Cardiac ventricle fibroblast (primary cell): ENCODE measurements around the gene ARL2. TPM values are rescaled to one million over a fixed set of nuclear protein-coding genes. Genes with fewer than 3 reads are reported as not detected.

Experiments
- total RNA-seq: library from RNA; depleted of rRNA; stranded (reverse); fragments of >200 nt; gene quantifications from 2 replicates; pipeline ENCODE4 v1.2.3, GENCODE V29; 2015

Gene ARL2
- 128 and 130 TPM in 2 replicates for total RNA-seq

DNA sequence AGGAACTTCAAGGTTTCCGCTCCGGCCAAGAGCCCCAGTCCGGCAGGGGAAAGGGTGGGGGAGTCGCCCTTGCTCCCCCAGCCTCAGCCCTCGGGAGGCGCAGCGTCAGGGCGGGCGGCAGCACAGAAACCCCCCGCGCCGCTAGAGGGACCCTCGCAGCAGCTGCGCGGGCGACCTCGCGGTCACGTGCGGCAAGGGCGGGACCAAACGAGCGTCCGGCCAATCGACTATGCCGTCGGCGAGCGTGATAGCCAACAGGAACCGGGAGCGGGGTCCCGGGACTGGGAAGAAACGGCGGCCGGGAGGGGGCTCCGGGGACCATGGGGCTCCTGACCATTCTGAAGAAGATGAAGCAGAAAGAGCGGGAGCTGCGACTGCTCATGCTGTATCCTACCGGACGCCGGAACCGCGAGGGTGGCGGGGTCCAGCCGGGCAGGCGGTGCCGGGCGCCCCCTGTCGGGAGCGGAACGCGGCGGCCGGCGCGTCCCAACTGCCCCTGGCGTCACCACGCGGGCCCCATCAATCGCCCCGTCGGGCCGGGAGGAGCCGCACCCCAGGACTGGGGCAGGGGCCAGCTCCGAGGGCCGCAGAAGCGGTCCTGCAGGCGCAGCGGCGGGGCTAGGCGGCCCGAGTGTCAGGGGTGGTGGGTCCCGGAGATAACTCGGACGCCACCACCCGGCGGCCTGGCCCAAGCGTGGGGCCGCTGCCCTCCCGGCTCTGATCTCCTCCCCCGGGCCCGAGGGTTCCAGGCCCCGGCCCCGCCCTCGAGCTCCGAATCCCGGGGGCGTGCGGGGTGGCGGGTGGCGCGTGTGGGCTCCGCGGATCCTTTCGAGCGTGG lies at the start of gene ARL2:
ARL2 (plus strand) TSS at position 273 of the 838 bp plus-strand sequence; CDS start at position 321, 48 bp downstream.

GRCh38 chr11:64971421-64972233 lies 42.3 kb upstream of the ARL2 start, which contains the start of gene MAJIN:
Gene MAJIN, minus strand, starts transcription at chr11:64972108. Its CDS starts 12,703 bp downstream, at chr11:64959405.

GRCh38 chr11:64996710-64997380 lies 17.1 kb upstream of the ARL2 start, which contains the start of gene BATF2:
Gene BATF2, minus strand, starts transcription at chr11:64996971. Its CDS starts 57 bp downstream, at chr11:64996914.

DNA sequence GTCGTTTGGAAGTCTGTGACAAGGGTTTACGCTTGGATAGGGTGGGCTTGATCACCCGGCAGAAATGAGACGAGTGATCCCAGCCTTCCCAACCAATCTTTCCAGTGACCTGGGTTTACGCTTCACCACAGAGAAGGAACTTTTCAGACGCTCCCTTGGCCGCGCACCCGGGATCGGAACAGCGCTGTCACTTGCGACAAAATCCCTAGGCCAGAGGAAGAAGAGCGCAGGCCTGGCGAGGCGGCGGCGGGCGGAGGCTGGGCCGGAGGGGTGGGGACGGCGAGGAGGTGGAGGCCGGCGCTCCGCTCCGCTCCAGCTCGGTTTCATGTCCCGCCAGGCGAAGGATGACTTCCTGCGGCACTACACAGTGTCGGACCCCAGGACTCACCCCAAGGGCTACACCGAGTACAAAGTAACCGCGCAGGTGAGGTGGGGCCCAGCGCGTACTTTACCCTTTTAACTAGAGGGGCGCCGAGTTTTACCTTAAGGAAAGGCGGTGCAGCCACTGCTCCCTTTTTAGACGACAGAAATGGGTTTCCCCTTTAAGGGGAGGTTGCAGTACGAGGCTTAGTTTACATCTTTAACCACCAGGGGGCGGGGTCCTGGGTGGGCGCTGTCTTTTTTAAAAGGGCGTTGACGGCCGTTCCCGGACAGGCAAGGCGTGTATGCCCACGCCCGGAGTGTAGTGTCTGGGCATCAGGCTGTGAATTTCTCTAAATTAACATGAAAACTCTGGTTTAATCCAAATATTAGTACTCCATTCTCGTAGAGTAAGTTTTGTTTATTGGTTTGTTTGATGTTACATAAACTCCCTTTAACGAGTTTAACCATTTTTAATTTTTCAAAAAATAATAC lies 13.5 kb downstream of the ARL2 start, which contains the start of gene SNX15:
SNX15 (plus strand) TSS at position 227 of the 855 bp plus-strand sequence; CDS start at position 326, 99 bp downstream.

GRCh38 chr11:65040847-65041622 lies 27.1 kb downstream of the ARL2 start, which contains the start of gene SAC3D1:
Gene SAC3D1, plus strand, starts transcription at chr11:65041210. Its CDS starts 83 bp downstream, at chr11:65041293.

DNA sequence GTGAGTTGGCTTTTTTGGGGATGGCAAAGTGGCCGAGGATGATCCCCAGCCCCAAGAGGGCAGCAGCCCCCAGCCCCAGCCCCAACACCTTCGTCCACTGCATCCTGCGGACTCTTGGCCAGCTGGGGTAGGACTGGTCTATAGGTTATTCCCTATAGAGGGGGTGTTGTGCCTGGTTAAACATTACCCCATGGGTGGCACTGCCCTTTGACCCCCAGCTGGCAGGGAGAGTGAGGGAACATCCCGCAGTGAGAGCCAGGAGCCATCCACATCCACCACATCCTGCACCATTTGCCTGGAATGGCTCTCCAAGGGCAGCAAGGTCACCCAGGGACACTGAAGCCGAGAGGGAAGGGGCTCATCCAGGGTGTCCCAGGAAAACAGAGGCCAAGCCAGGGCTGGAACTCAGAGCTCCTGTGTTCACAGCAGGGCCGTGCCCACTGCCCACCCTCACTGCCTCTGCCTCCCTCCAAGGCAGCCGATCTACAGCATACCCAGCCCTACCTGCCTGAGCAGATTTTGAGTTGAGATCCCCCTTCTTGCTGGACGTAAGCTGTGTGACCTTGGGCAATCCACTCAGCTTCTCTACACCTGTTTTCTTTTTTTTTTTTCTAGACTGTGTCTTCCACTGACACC lies 44.6 kb downstream of the ARL2 start, which contains the start of gene NAALADL1:
NAALADL1 (minus strand) TSS at position 135 of the 636 bp plus-strand sequence; CDS start at position 103, 32 bp downstream.

Other genes starting within 250 kb of the ARL2 start
- gene SF1, start 235.6 kb upstream of the ARL2 start, total RNA-seq = 156 and 167 TPM in 2 replicates
- 2.4 and 3.3 TPM in 2 replicates for gene MAP4K2, start 210.9 kb upstream of the ARL2 start, total RNA-seq
- gene MEN1, start 203.6 kb upstream of the ARL2 start, total RNA-seq = 21.8 and 22.0 TPM in 2 replicates
- 0.05 and 0.06 TPM in 2 replicates for gene CDC42BPG, start 169.5 kb upstream of the ARL2 start, total RNA-seq
- 38.2 and 40.1 TPM in 2 replicates for gene EHD1, start 135.5 kb upstream of the ARL2 start, total RNA-seq
- 22.7 and 24.6 TPM in 2 replicates for gene ATG2A, start 97.0 kb upstream of the ARL2 start, total RNA-seq
- gene PPP2R5B, start 89.5 kb upstream of the ARL2 start, total RNA-seq = 13.1 and 14.1 TPM in 2 replicates
- not detected in 2 replicates for gene GPHA2, start 78.3 kb upstream of the ARL2 start, total RNA-seq
- gene MAJIN, start 42.1 kb upstream of the ARL2 start, total RNA-seq = not detected in 2 replicates
- gene BATF2, start 17.2 kb upstream of the ARL2 start, total RNA-seq = not detected in 2 replicates
- 12.8 and 12.9 TPM in 2 replicates for gene SNX15, start 13.3 kb downstream of the ARL2 start, total RNA-seq
- gene SAC3D1, start 27.1 kb downstream of the ARL2 start, total RNA-seq = 12.4 and 12.6 TPM in 2 replicates
- 17.6 and 21.8 TPM in 2 replicates for gene NAALADL1, start 44.4 kb downstream of the ARL2 start, total RNA-seq
- gene CDCA5, start 69.9 kb downstream of the ARL2 start, total RNA-seq = 1.4 and 2.6 TPM in 2 replicates
- gene ZFPL1, start 70.1 kb downstream of the ARL2 start, total RNA-seq = 24.3 and 32.6 TPM in 2 replicates
- gene VPS51, start 82.1 kb downstream of the ARL2 start, total RNA-seq = 325 and 679 TPM in 2 replicates
- gene TM7SF2, start 97.7 kb downstream of the ARL2 start, total RNA-seq = 1.2 and 4.9 TPM in 2 replicates
- gene ZNHIT2, start 103.5 kb downstream of the ARL2 start, total RNA-seq = 13.9 and 14.3 TPM in 2 replicates
- gene FAU, start 108.0 kb downstream of the ARL2 start, total RNA-seq = 755 and 823 TPM in 2 replicates
- gene MRPL49, start 108.2 kb downstream of the ARL2 start, total RNA-seq = 45.5 and 47.6 TPM in 2 replicates
- gene SYVN1, start 120.4 kb downstream of the ARL2 start, total RNA-seq = 64.9 and 65.4 TPM in 2 replicates
- not detected in 2 replicates for gene SPDYC, start 156.1 kb downstream of the ARL2 start, total RNA-seq
- gene CAPN1, start 167.8 kb downstream of the ARL2 start, total RNA-seq = 126 and 205 TPM in 2 replicates
- 5.5 and 7.1 TPM in 2 replicates for gene POLA2, start 247.8 kb downstream of the ARL2 start, total RNA-seq